Colonic mucosa (tissue), 4 donors: Measurements from ENCODE around the gene SLC6A6. TPM values are rescaled to one million over a fixed set of nuclear protein-coding genes. Genes with fewer than 3 reads are reported as not detected.

Experiments used
- DNase-seq: peaks from one replicate; pipeline ENCODE4 v3.0.0-alpha.2; 2020
- H3K27ac ChIP-seq: fragments of 200-600 bp; one replicate; pipeline ENCODE4 v1.8.0; 2021
- H3K27me3 ChIP-seq: fragments of 200-600 bp; one replicate; pipeline ENCODE4 v1.8.0; 2021
- H3K36me3 ChIP-seq: fragments of 200-600 bp; one replicate; pipeline ENCODE4 v1.8.0; 2021
- H3K4me1 ChIP-seq: fragments of 200-600 bp; one replicate; pipeline ENCODE4 v1.8.0; 2021; ENCODE audit warnings: mild to moderate bottlenecking
- H3K4me3 ChIP-seq: fragments of 200-600 bp; one replicate; pipeline ENCODE4 v1.8.0; 2021
- H3K9ac ChIP-seq, 2 donors: one replicate each; pipeline ENCODE4 v1.7.0; 2013; ENCODE audit warnings: control low read depth in 2 of 2, low read depth in 2 of 2, low read length in 2 of 2
- H3K9me3 ChIP-seq: fragments of 200-600 bp; one replicate; pipeline ENCODE4 v1.8.0; 2021
- intact Hi-C: fragments of 100-400 bp; cut with DNase I; formaldehyde crosslinking; loops from one replicate; pipeline ENCODE4 v1.14.1; 2022
- total RNA-seq, 2 donors: library from RNA; stranded (reverse); fragmentation: NEBNext Ultra II Directional in 1 of 2; extraction: Animal tissue kit (Norgen Biotek cat#: 25700) in 1 of 2; gene quantifications; one replicate each; pipeline ENCODE4 v1.2.1, GENCODE V29; 2021
- TF ChIP-seq, protein P1 (sequence below): fragments of 200-600 bp; IDR thresholded peaks from one replicate; pipeline ENCODE4 v1.8.0; 2022; ENCODE audit warnings: antibody characterized with exemption, mild to moderate bottlenecking
- donor health status: healthy.
- donor health status: DM: no; HTN: no; CAD: no.
- donor health status: DM: no; HTN: no; CAD: no.

Gene SLC6A6
- total RNA-seq, 2 donors from 2014 or later, result 7.2 to 13.0 TPM

DNA sequence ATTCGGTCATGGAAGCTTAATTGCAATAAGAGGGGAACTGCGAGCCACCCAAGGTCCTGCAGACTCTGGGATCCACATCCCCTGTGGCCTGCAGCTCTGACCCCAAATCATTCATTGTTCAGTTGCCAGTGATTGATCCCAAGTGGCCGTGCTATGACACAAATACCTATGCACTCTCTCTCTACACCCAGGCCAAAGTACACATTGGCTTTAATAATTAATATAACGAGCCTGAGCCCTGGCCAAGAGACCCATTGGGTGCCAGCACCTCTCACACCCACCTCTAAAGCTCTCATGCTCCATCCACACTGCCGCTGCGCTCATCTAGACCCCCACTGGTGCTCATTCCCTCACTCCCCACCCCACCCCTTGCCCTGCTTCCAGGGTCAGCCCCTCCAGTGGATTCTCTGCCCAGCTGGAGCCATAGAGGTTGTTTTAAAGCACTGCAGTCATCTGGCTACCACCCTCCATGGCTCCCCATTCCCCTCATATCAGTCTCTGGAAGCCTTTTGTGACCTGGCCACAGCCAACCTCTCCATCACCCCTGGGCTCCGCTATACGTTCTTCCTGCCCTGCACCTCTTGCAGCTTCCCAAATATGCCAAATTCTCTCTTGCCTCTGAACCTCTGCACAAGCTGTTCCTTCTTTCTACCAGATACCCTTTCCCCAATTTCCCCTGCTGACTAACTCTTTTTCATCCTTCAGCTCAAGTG, 37.7 kb upstream of the SLC6A6 start:
- Histone ChIP-seq H3K36me3 (no peaks in the 10 kb centered on the region), H3K4me1 (no peaks in the 10 kb centered on the region), H3K9ac (peak overlapping the region in 1 of 2 donors; percentile 9), H3K4me3 (no peak overlapping the region), H3K27me3 (no peaks in the 10 kb centered on the region), H3K27ac (no peak overlapping the region), H3K9me3 (no peaks in the 10 kb centered on the region)
- intact Hi-C loops, result no loop called here
- DNase-seq, result no peak
- TF ChIP-seq, protein P1, sequence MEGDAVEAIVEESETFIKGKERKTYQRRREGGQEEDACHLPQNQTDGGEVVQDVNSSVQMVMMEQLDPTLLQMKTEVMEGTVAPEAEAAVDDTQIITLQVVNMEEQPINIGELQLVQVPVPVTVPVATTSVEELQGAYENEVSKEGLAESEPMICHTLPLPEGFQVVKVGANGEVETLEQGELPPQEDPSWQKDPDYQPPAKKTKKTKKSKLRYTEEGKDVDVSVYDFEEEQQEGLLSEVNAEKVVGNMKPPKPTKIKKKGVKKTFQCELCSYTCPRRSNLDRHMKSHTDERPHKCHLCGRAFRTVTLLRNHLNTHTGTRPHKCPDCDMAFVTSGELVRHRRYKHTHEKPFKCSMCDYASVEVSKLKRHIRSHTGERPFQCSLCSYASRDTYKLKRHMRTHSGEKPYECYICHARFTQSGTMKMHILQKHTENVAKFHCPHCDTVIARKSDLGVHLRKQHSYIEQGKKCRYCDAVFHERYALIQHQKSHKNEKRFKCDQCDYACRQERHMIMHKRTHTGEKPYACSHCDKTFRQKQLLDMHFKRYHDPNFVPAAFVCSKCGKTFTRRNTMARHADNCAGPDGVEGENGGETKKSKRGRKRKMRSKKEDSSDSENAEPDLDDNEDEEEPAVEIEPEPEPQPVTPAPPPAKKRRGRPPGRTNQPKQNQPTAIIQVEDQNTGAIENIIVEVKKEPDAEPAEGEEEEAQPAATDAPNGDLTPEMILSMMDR, result no peak

DNA sequence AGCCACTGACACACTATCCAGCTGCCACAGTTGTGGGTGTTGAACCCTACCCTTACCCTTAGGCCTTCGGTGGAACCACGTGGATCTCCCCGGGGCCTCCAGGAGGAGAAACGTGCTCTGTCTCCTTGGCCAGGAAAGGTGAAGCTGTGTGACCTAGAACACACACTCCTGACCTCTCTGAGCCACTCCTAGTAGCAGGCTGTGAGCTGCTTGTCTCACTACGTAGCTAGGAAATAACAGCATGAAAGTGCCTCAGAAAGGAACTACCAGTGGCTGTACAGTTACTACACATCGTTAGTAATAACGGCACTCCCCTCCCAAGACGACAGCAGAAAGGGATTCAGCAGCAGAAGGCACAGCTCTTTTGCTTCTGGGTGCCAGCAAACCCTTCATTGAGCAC, 36.2 kb upstream of the SLC6A6 start:
- H3K4me3 ChIP-seq, result no peak overlapping the region
- no peak overlapping the region for H3K9ac ChIP-seq
- no peaks in the 10 kb centered on the region for H3K36me3 ChIP-seq
- H3K27ac ChIP-seq, result no peak overlapping the region
- intact Hi-C loops, result no loop called here
- no peaks in the 10 kb centered on the region for H3K27me3 ChIP-seq
- H3K4me1 ChIP-seq, result peaks cover 2% of the 10 kb centered on the region
- no peak for DNase-seq
- no peaks in the 10 kb centered on the region for H3K9me3 ChIP-seq
- TF ChIP-seq, protein P1, result no peak

DNA sequence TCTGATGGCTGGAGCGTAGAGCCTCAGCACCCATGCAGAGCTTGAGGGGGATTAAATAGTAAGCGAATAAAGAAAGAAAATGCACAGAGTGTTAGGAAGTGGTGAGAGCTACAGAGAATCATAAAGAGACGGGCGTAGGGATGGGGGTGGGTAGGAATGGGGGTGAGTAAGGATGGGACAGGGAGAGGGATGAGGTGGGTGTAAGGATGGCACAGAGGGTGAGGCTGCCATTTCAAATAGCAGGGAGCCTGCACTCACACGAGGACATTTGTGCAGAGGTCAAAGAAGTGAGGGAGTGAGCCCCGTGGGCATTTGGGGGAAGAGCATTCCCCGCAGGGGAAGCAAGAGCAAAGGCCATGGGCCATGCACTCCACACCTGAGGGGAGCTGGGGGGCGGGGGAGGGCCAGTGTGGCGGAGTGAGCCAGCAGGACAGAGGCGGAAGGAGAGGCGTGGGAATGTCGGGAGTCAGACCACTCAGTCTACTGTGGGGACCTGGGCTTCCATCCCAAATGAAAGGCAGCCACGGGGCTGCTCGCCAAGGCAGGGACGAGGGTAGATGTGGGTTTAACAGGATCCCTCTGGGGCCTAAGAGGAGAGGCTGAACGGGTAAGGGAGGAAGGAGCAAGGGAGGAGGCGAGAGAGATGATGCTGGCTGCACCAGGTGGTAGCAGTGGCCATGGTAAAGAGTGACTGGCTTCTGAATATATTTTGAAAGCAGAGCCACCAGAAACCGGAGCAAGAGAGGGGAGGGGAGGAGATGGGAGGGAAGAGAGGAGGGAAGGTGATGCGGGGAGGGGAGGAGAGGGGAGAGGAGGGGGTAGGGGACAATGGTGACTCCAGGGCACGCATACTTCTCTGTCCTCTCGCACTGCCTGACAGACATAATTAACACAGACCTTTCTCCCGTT, 35.2 kb upstream of the SLC6A6 start:
- H3K27me3 ChIP-seq, result no peaks in the 10 kb centered on the region

DNA sequence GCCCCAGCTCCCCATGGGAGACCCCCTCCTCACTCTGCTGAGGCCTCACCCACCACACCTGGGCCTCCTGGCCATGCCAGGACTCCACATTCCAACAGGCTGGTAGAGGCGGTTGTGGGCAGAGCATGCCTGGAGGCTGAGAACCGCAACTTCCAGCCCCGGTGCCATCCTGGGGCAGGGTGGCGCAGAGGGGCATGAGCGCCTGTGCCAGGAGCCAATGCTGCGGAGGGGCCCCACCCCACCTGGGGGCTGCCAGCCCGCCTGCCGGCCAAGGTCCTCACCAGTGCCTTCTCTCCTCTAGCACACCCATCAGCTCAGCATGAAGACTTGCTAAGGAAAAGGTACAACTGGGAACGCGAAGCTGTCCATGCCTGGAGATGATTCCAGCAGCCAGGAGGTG, 34.3 kb upstream of the SLC6A6 start:
- Histone ChIP-seq H3K4me1 (peaks cover 14% of the 10 kb centered on the region), H3K27ac (no peak overlapping the region), H3K27me3 (no peaks in the 10 kb centered on the region), H3K4me3 (no peak overlapping the region), H3K36me3 (no peaks in the 10 kb centered on the region), H3K9me3 (no peaks in the 10 kb centered on the region), H3K9ac (no peak overlapping the region)
- TF ChIP-seq, protein P1, result no peak
- DNase-seq, result no peak
- intact Hi-C loops, result no loop called here

More for the DNA sequence above, 35.2 kb upstream of the SLC6A6 start:
- Histone ChIP-seq H3K36me3 (no peaks in the 10 kb centered on the region), H3K9ac (no peak overlapping the region), H3K27ac (no peak overlapping the region), H3K4me3 (no peak overlapping the region), H3K9me3 (no peaks in the 10 kb centered on the region), H3K4me1 (peaks cover 10% of the 10 kb centered on the region)
- no peak for DNase-seq
- intact Hi-C loops, result no loop called here
- TF ChIP-seq, protein P1, result no peak

DNA sequence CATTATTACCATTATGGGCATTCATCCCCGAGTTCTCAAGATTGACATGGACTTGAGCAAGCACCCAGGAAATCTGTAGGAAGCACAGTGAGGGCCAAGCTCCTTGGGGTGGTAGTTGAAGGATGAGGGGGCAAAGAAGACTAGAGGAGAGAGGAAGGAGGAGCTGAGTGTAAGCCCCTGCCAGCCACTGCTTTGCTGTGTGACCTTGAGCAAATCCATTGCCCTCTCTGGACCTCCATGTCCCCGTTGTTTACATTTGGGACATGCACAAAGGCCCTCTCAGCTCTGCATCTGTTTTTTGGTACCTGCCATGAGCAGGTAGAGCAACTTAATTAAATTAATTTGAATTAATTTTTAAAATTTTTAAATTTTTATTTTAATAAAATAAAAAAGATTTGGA, 33.5 kb upstream of the SLC6A6 start:
- TF ChIP-seq, protein P1, result no peak
- Histone ChIP-seq H3K9ac (no peak overlapping the region), H3K27me3 (no peaks in the 10 kb centered on the region), H3K27ac (no peak overlapping the region), H3K4me3 (no peak overlapping the region), H3K4me1 (peaks cover 14% of the 10 kb centered on the region), H3K9me3 (no peaks in the 10 kb centered on the region), H3K36me3 (no peaks in the 10 kb centered on the region)
- no peak for DNase-seq
- intact Hi-C loops, result no loop called here
